ENCODE data around the gene ZFYVE28.

- TF ChIP-seq CTCF (IDR thresholded peaks at IDR 0.05): no peak
- no peak for TF ChIP-seq EZH2 (IDR thresholded peaks at IDR 0.05)
- no peak for TF ChIP-seq EZH2phosphoT487 (IDR thresholded peaks at IDR 0.05)
These were observed 9.1 kb downstream of the ZFYVE28 start for GRCh38 chr4:2409381-2409783.
